ENCODE data around the gene ADAMTSL4. TPM values are rescaled to one million over a fixed set of nuclear protein-coding genes. Genes with fewer than 3 reads are reported as not detected.

Gene ADAMTSL4
- total and polyA plus RNA-seq, 3 donors from 2014 or later: 8.9 to 14.2 (median 10.0) TPM

- intact Hi-C loops (cut with DNase I; ENCODE audit: low total_unique reads): no loop called here
- H3K4me1 ChIP-seq: peaks cover 4% of the 10 kb centered on the region
- H3K27ac ChIP-seq: no peak overlapping the region
- no peaks in the 10 kb centered on the region for H3K27me3 ChIP-seq
- no peaks in the 10 kb centered on the region for H3K9me3 ChIP-seq
- H3K36me3 ChIP-seq (ENCODE audit: low read depth, missing control alignments): no peaks in the 10 kb centered on the region
- no peak for TF ChIP-seq CTCF (IDR thresholded peaks at IDR 0.05)
- no peak for TF ChIP-seq POLR2A (IDR thresholded peaks at IDR 0.05)
- WGBS, 2 donors: 93 to 96% methylated on average over 11 to 12 of the region's 12 CpGs
- no peak for DNase-seq
- H3K4me3 ChIP-seq: no peak overlapping the region
These were observed 12.1 kb upstream of the ADAMTSL4 start for GRCh38 chr1:150536836-150537731.

- H3K9me3 ChIP-seq: no peaks in the 10 kb centered on the region
- intact Hi-C loops (cut with DNase I; ENCODE audit: low total_unique reads): no loop called here
- no peak for DNase-seq
- TF ChIP-seq POLR2A (IDR thresholded peaks at IDR 0.05) (no peak), CTCF (IDR thresholded peaks at IDR 0.05) (no peak)
- H3K4me1 ChIP-seq: peaks cover 2% of the 10 kb centered on the region
- no peaks in the 10 kb centered on the region for H3K36me3 ChIP-seq (ENCODE audit: low read depth, missing control alignments)
- H3K27me3 ChIP-seq: no peaks in the 10 kb centered on the region
- no peak overlapping the region for H3K4me3 ChIP-seq
- no peak overlapping the region for H3K27ac ChIP-seq
- 69 to 81% methylated on average over 15 to 17 of the region's 17 CpGs for WGBS, 2 donors
These were observed 11.2 kb upstream of the ADAMTSL4 start for GRCh38 chr1:150537732-150538684.

DNA sequence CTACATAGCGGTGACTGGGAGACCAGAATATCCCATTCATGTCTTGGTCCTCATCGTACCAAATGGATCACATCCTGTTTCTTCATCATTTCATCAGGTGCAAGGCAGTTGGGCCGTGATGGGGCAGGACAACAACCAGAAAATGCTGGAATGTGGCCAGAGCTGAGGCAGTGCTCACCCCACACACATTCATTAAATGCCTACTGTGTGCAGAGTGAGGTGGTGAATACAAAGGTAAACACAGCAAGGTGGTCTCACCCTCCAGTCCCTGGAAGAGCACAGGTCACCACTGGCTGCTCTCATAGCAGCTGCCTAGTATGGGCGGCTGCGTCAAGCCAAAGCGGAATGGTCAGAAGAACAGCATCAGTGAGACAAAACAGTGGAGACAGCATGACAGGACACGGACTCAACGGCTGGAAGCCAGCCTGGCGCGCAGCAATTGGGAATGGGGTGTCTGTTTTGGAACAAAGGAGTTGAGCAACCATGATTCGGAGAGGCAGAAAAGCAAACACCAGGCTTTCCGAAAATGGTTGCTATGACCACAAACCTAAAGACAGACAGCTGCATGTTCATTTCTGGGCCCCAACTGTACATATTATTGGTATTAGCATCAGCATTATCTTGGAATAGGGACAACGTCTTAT is 5.6 kb upstream of the ADAMTSL4 start:
- WGBS, 2 donors: 89 to 90% methylated on average over 13 of the region's 13 CpGs
- H3K27me3 ChIP-seq: no peaks in the 10 kb centered on the region
- no peaks in the 10 kb centered on the region for H3K4me1 ChIP-seq
- no peak overlapping the region for H3K27ac ChIP-seq
- no peak overlapping the region for H3K4me3 ChIP-seq
- TF ChIP-seq POLR2A (IDR thresholded peaks at IDR 0.05): no peak
- intact Hi-C loops (cut with DNase I; ENCODE audit: low total_unique reads): no loop called here
- DNase-seq: no peak
- H3K36me3 ChIP-seq (ENCODE audit: low read depth, missing control alignments): no peaks in the 10 kb centered on the region
- H3K9me3 ChIP-seq: no peaks in the 10 kb centered on the region

DNA sequence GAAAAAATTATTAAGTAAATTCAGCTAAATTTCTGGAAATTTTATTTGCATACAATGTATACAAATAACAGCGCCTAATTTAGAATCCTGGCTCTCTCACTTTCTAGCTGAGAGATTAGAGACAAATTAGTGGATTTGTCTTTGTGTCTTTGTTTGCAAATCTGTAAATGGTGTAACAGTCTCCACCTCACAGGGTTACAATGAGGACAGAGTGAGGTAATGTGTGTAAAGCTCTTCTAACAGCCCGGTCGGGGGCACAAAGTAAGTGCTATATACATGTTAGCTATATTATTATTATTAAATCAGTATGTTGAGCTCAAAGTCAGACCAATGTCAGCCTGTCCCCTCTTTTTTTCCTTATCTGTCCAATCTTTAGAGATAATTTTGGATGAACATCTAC is 5.0 kb upstream of the ADAMTSL4 start:
- intact Hi-C loops (cut with DNase I; ENCODE audit: low total_unique reads): no loop called here
- 67 to 72% methylated on average over 3 of the region's 3 CpGs for WGBS, 2 donors
- no peaks in the 10 kb centered on the region for H3K36me3 ChIP-seq (ENCODE audit: low read depth, missing control alignments)
- H3K27me3 ChIP-seq: no peaks in the 10 kb centered on the region
- no peaks in the 10 kb centered on the region for H3K9me3 ChIP-seq
- no peak overlapping the region for H3K27ac ChIP-seq
- TF ChIP-seq POLR2A (IDR thresholded peaks at IDR 0.05): no peak
- no peak for TF ChIP-seq CTCF (IDR thresholded peaks at IDR 0.05)
- H3K4me1 ChIP-seq: no peaks in the 10 kb centered on the region
- no peak overlapping the region for H3K4me3 ChIP-seq
- DNase-seq: no peak
